Fibroblast of villous mesenchyme (primary cell): ENCODE measurements around the gene SRC. TPM values are rescaled to one million over a fixed set of nuclear protein-coding genes. Genes with fewer than 3 reads are reported as not detected.

Experiments
- DNase-seq: peaks from one replicate; pipeline ENCODE4 v3.0.0-alpha.2; 2010; ENCODE audit warnings: low read depth
- H3K4me3 ChIP-seq: 2 replicates; pipeline ENCODE4 v1.5.1; 2011; ENCODE audit warnings: low read depth, mild to moderate bottlenecking, low read length
- total RNA-seq: library from RNA; depleted of rRNA; stranded (reverse); fragments of >200 nt; gene quantifications from 2 replicates; pipeline ENCODE4 v1.2.3, GENCODE V29; 2012
- TF ChIP-seq, protein P1 (sequence below): IDR thresholded peaks from 2 replicates; pipeline ENCODE4 v1.5.1; 2012; ENCODE audit warnings: low read depth, mild to moderate bottlenecking, low read length; ENCODE audit not compliant: insufficient read depth

Gene SRC
- total RNA-seq, 1 donor = 20.3 TPM

- no peak overlapping the region for H3K4me3 ChIP-seq
- no peak for DNase-seq
- TF ChIP-seq, protein P1, sequence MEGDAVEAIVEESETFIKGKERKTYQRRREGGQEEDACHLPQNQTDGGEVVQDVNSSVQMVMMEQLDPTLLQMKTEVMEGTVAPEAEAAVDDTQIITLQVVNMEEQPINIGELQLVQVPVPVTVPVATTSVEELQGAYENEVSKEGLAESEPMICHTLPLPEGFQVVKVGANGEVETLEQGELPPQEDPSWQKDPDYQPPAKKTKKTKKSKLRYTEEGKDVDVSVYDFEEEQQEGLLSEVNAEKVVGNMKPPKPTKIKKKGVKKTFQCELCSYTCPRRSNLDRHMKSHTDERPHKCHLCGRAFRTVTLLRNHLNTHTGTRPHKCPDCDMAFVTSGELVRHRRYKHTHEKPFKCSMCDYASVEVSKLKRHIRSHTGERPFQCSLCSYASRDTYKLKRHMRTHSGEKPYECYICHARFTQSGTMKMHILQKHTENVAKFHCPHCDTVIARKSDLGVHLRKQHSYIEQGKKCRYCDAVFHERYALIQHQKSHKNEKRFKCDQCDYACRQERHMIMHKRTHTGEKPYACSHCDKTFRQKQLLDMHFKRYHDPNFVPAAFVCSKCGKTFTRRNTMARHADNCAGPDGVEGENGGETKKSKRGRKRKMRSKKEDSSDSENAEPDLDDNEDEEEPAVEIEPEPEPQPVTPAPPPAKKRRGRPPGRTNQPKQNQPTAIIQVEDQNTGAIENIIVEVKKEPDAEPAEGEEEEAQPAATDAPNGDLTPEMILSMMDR = no peak
Measured at GRCh38 chr20:37415118-37416085, 69.5 kb downstream of the SRC start.

GRCh38 chr20:37416100-37416847, 70.3 kb downstream of the SRC start:
- no peak for DNase-seq
- TF ChIP-seq, protein P1 = no peak
- H3K4me3 ChIP-seq = no peak overlapping the region

DNA sequence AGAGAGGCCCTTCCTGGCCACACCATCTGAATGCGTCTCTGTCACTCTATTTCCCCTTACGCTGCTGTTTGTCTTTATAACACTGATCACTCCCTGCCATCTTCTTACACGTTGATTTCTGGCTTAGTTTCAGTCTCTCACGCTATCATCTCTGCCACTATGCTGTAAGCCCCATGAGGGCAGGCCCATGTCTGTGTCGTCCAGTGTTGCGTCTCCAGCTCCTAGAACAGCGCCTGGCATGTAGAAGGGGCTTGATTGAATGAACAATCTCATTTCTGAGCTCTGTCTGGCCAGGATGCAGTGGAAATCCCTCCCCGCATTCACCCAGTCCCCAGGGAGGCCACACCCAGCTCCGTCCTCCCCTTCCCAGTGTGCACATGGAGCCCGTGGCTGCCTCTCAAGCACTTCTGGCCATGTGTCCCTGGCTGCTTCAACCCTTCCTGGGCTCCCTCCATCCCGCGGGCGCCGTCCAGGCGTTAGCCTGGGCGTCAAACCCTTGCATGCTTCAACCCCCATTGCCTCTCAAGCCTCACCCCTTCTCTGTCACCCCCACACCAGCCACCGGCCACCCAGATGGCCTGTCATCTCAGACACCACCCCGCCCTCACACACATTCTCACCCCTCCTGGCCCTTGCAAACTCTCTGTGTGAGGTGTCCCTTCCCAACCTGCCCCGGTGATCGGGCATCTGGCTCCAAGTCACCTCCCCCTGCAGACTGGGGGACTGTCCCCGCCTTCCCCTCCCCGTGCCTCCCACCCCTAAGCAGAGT, 71.1 kb downstream of the SRC start:
- TF ChIP-seq, protein P1 = no peak
- H3K4me3 ChIP-seq = no peak overlapping the region
- DNase-seq = no peak

GRCh38 chr20:37417617-37418467, 71.9 kb downstream of the SRC start:
- no peak for DNase-seq
- TF ChIP-seq, protein P1 = no peak
- no peak overlapping the region for H3K4me3 ChIP-seq

- TF ChIP-seq, protein P1 = no peak
- DNase-seq = no peak
- no peak overlapping the region for H3K4me3 ChIP-seq
Measured at GRCh38 chr20:37418591-37419109, 72.7 kb downstream of the SRC start.
